Skeletal muscle tissue (tissue), 4 donors: Measurements from ENCODE around the gene RAC2. TPM values are rescaled to one million over a fixed set of nuclear protein-coding genes. Genes with fewer than 3 reads are reported as not detected.
A peak's percentile ranks its signal among the peaks of the same experiment; 100 is the strongest.

Experiments
- H3K27ac ChIP-seq: one replicate; pipeline ENCODE4 v1.7.0; 2013; ENCODE audit warnings: mild to moderate bottlenecking, low read depth, low read length, inconsistent platforms
- H3K27me3 ChIP-seq, 3 donors: one replicate each; pipeline ENCODE4 v1.7.0; 2013; ENCODE audit warnings: low read length in 3 of 3; ENCODE audit not compliant: control insufficient read depth in 3 of 3, insufficient read depth in 3 of 3
- H3K36me3 ChIP-seq, 3 donors: one replicate each; pipeline ENCODE4 v1.7.0; 2013; ENCODE audit warnings: low read length in 3 of 3; ENCODE audit not compliant: control insufficient read depth in 3 of 3, insufficient read depth in 3 of 3
- H3K4me1 ChIP-seq, 3 donors: one replicate each; pipeline ENCODE4 v1.7.0; 2013; ENCODE audit warnings: low read length in 3 of 3, mild to moderate bottlenecking in 3 of 3; ENCODE audit not compliant: control insufficient read depth in 3 of 3, insufficient read depth in 3 of 3
- H3K4me3 ChIP-seq, 3 donors: one replicate each; pipeline ENCODE4 v1.7.0; 2013; ENCODE audit warnings: low read length in 3 of 3
- H3K9ac ChIP-seq, 3 donors: one replicate each; pipeline ENCODE4 v1.7.0; 2013; ENCODE audit warnings: low read length in 3 of 3, mild to moderate bottlenecking in 3 of 3, moderate library complexity in 2 of 3, low read depth in 1 of 3
- H3K9me3 ChIP-seq, 3 donors: one replicate each; pipeline ENCODE4 v1.7.0; 2013; ENCODE audit warnings: low read length in 3 of 3; ENCODE audit not compliant: control insufficient read depth in 3 of 3
- total RNA-seq: library from RNA; depleted of rRNA; stranded (reverse); fragments of >200 nt; gene quantifications from one replicate; pipeline ENCODE4 v1.2.3, GENCODE V29; 2014
- donor health status: Osteomylitis.

The RAC2 gene
- total RNA-seq, 1 donor from 2014 or later, result 0.52 TPM

DNA sequence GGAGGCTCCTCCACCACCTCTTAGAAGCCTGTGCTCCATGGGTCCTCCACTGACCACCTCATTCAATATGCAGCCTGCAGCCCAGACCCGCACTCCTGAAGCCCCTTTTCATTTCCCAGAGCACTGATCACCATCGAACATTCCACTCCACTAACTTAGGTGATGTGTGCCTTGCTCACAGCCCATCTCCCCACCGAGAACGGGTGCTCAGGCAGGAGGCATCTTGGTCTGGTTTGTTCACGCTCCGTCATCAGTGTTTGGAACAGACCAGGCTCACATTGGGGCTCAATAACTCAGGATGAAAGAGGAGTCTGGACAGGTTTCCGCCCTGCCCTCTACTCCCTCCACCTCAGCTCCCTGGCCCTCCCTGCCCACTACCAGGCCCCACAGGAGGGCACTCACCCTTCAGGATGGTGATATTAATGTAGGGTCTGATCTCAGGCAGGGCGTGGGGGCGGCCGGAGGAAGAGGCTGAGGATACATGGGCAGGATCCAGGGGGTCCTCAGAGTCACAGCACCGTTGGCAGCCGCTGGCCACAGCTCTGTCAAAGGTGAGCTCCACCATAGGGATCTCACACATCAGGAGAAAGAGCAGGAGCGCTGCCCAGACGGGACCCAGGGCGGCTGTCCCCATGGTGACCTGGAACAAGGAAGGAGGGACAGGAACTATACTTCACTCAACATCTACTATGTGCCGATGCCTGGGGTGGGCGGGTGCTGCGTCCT lies 59.1 kb downstream of the RAC2 start:
- no peak overlapping the region for H3K27ac ChIP-seq
- no peaks in the 10 kb centered on the region for H3K9me3 ChIP-seq
- no peak overlapping the region for H3K4me3 ChIP-seq
- H3K27me3 ChIP-seq, result no peaks in the 10 kb centered on the region
- no peak overlapping the region for H3K9ac ChIP-seq
- peaks cover 0 to 2% (median 0%) of the 10 kb centered on the region in 3 donors for H3K36me3 ChIP-seq
- peaks cover 39 to 40% (median 39%) of the 10 kb centered on the region in 3 donors for H3K4me1 ChIP-seq

DNA sequence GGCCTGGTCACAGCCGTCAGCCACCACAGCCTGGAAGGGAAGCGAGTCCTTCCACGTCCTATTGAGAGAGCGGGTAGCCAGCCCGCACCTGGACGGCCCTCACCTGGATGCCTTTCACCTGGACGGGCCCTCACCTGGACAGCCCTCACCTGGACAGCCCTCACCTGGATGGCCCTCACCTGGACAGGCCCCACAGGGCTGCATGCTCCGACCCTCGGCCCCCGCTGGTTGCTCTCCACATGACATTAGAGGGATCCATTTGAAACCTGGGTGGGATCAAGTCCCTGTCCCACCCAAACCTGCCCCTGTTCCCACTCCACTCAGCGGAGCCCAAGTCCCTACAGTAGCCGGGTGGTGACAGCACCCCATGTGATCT lies 59.7 kb downstream of the RAC2 start:
- no peaks in the 10 kb centered on the region for H3K9me3 ChIP-seq
- H3K9ac ChIP-seq, result no peak overlapping the region
- no peaks in the 10 kb centered on the region for H3K27me3 ChIP-seq
- peaks cover 39 to 41% (median 39%) of the 10 kb centered on the region in 3 donors for H3K4me1 ChIP-seq
- H3K4me3 ChIP-seq, result no peak overlapping the region
- H3K27ac ChIP-seq, result no peak overlapping the region
- H3K36me3 ChIP-seq, result peaks cover 0 to 2% (median 0%) of the 10 kb centered on the region in 3 donors

DNA sequence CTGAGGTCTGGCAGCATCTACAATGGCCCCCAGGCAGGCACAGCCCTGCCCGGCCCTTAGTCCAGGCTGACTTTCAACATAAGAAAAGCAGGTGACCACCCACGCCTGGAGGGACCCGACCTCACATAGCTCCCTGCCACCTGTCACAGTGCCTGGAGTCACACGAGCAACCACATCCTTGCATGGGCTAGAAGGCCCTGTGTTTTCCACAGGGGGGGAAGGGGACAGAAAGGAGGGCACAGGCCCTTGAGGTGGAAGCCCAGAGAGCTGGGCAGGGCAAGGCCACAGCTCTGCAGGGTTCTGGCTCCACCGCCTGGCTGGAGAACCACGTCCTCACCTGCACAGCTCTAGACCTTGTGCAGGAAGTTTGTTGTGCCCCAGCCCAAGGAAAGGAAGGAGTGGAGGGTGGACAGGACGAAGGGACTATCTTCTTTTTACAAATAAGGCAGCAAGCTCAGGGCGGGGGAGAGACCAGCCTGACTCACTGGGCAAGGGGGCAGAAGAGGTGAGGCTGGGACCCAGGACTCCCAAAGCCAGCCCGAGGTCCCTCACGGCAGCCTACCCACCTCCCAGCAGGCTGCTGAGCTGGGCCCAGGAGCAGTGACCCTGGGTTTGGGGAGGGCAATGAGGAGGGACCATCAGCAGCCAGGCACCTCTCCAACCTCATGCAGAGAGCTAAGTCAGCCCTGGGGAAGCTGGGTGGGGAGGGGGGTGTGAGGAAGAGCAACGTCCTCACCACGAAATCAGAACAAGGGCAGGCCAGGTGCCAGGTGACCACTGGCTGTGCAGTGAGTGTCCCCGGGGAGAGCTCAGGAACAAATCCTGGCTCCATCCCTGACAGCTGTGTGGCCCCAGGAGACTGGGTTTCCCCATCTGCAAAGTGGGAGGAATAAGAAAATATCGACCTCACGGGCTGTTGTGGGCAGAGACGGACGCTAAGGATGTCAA lies 60.4 kb downstream of the RAC2 start:
- Histone ChIP-seq H3K9ac (peak overlapping the region in 1 of 3 donors; percentile 25), H3K36me3 (peaks cover 0 to 2% (median 0%) of the 10 kb centered on the region in 3 donors), H3K9me3 (no peaks in the 10 kb centered on the region), H3K4me1 (peaks cover 37 to 41% (median 38%) of the 10 kb centered on the region in 3 donors), H3K4me3 (no peak overlapping the region), H3K27ac (no peak overlapping the region), H3K27me3 (no peaks in the 10 kb centered on the region)

DNA sequence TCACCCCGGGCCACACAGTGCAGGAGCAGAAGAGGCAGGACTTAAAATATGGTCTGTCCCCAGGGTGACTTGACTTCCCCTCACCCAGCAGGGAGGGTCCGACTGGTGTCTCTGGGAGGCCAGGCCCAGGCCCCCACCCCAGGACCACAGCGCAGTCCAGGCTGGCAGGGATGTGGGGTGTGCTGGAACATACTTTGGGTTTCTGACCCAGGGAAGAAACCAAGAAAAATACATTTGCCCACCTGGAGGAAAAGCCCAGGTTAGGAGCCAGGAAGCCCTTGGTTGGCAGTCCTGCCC lies 61.2 kb downstream of the RAC2 start:
- Histone ChIP-seq H3K4me3 (no peak overlapping the region), H3K9me3 (no peaks in the 10 kb centered on the region), H3K27me3 (no peaks in the 10 kb centered on the region), H3K27ac (no peak overlapping the region), H3K36me3 (peaks cover 0 to 2% (median 0%) of the 10 kb centered on the region in 3 donors), H3K9ac (no peak overlapping the region), H3K4me1 (peaks cover 37 to 41% (median 38%) of the 10 kb centered on the region in 3 donors)

DNA sequence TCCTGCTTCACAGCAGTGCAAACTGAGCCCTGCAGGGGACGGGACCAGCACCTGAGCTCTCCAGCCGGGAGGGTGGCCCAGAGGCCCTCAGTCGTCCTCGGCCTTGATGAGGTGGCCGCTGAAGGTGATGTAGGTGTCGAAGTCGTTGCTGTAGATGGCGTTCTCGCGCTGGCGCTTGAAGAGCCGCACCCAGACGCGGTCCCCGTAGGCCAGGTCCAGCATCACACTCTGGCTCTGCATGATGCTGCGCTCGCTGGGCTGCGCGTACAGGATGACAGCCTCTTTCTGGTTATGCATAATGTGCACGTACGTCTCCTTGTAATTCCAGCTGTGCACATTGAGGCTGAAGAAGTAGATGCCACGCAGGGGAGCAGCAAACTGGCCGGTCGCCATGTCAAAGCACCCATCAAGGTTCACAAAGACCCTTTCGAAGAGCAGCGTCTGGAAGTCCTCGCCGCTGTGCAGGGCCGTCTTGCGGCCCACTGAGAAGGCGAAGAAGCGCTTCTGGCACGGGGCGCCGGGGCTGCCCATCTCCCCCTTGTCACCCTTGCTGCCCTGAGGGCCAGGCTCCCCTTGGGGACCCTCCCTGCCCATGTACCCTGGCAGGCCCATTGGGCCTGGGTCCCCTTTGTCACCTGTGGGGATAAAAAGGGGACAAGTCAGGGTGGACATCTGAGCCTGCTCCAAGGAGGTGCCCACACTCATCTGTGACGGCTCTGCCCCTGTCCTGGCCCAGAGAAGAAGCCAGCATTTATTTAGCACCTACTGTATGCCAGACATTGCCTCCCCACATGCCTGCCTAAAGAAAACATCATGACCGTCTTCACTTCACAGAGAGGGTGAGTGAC lies 61.7 kb downstream of the RAC2 start:
- H3K4me1 ChIP-seq, result peaks cover 37 to 41% (median 39%) of the 10 kb centered on the region in 3 donors

DNA sequence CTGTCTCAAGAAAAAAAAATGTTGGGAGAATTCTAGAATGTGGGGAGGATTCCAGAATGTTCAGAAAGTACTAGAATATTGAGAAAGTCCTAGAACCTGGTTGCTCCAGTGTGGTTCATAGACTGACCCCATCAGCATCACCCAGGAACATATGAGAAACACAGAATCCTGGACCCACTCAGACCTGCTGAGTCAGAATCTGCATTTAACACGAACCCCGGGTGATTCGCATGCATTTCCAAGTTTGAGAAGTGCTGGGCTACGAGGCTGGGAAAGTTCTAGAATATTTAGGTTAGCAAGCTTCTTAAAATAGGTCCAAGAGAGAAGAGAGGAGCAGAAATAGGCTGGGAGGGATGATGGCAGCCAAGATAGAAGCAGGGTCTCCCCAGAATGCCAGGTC lies 62.4 kb downstream of the RAC2 start:
- Histone ChIP-seq H3K4me3 (no peak overlapping the region), H3K9me3 (no peaks in the 10 kb centered on the region), H3K27ac (no peak overlapping the region), H3K27me3 (no peaks in the 10 kb centered on the region), H3K9ac (no peak overlapping the region), H3K36me3 (peaks cover 0 to 2% (median 0%) of the 10 kb centered on the region in 3 donors), H3K4me1 (peaks cover 40 to 41% (median 40%) of the 10 kb centered on the region in 3 donors)

More for the DNA sequence above, 61.7 kb downstream of the RAC2 start:
- Histone ChIP-seq H3K27ac (no peak overlapping the region), H3K27me3 (no peaks in the 10 kb centered on the region), H3K4me3 (no peak overlapping the region), H3K36me3 (peaks cover 0 to 2% (median 0%) of the 10 kb centered on the region in 3 donors), H3K9me3 (no peaks in the 10 kb centered on the region), H3K9ac (no peak overlapping the region)

DNA sequence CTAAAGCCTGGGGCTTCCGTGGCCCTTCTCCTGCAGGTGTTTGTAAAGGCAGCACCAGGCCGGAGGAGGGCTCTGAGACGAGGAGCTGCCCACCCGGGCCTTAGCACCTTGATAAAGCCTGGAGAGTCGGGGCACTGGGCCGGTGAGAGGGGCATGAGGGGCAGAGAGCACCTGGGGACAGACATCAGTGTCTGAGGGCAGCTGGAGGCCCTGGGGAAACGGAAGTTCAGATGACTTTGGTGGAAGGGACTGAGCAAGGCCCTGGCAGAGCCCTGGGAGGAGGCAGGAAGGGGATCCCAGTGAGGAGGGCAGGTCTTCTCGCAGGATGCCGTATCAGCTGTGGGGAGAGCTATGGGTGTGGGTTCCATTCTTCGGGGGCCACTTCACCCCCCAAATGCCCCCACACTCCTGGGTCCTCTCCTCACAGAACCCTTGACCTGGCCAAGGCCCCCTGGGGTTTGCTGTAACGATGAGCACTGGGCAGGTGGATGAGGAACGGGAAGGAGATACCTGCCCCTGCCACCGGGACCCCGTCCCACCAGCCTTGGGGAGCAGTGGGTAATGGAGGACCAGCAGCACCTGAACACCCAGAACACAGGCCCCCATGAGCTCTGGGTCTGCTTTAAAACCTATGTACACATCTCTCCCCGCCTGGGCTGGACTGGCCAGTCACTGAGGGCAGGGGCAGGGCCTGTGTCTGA lies 63.4 kb downstream of the RAC2 start:
- Histone ChIP-seq H3K36me3 (peaks cover 0 to 2% (median 0%) of the 10 kb centered on the region in 3 donors), H3K9me3 (no peaks in the 10 kb centered on the region), H3K4me3 (no peak overlapping the region), H3K4me1 (peaks cover 43 to 47% (median 47%) of the 10 kb centered on the region in 3 donors), H3K9ac (no peak overlapping the region), H3K27me3 (no peaks in the 10 kb centered on the region), H3K27ac (no peak overlapping the region)

DNA sequence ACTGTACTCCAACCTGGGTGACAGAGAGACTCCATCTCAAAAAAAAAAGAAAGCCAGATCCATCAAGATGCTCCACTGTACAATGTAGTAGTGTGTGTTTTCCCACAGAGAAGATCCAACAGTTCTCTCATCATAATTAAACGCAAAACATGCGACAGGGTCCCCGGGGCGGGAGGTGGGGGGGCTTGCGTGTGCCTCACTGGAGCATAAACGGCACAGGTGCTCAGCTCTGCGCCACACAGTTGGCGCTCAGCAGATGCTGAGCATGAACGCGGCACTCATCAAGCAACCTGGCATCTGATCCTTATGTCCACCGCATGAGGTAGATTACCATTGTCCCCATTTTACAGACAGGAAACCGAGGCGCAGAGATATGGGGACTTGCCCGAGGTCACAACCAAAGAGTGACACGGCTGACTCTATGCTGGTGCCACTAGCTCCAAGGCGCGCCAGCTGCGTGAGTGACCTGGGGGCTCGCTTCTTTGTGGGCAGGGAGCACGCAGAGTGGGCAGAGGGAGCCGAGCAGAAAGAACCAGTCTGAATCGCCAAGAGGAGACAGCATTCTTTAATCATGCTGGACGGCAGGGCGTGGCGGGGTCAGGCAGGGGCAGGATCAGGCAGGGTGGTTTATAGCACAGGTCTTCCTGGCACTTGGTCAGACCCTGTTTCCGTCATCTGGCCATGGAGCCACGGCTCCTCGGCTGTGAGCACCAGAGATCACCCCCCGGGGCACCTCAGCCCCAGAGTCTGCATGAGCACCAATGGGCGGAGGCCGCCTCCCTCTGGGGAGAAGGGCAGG lies 64.2 kb downstream of the RAC2 start:
- Histone ChIP-seq H3K27me3 (no peaks in the 10 kb centered on the region), H3K9me3 (no peaks in the 10 kb centered on the region), H3K27ac (no peak overlapping the region), H3K9ac (no peak overlapping the region), H3K4me1 (peaks cover 49 to 55% (median 51%) of the 10 kb centered on the region in 3 donors), H3K4me3 (no peak overlapping the region), H3K36me3 (peaks cover 0 to 2% (median 0%) of the 10 kb centered on the region in 3 donors)
